Astrocyte (in vitro differentiated cells and primary cell): ENCODE measurements around the gene GNG14. TPM values are rescaled to one million over a fixed set of nuclear protein-coding genes. Genes with fewer than 3 reads are reported as not detected.
A peak's percentile ranks its signal among the peaks of the same experiment; 100 is the strongest.

Experiments used
- DNase-seq: peaks from one replicate; pipeline ENCODE4 v3.0.0-alpha.2; 2010; ENCODE audit warnings: low read depth
- FAIRE-seq: peaks from 2 replicates; lab custom pipeline; 2011; peaks lifted over from hg19 to GRCh38; lab: Jason Lieb, UNC
- H2AFZ ChIP-seq: 2 replicates; pipeline ENCODE4 v1.6.0; 2012; ENCODE audit warnings: low read depth, low read length, inconsistent platforms
- H3K27ac ChIP-seq: 2 replicates; pipeline ENCODE4 v1.5.1; 2011; ENCODE audit warnings: low read depth, low read length, inconsistent platforms
- H3K27me3 ChIP-seq: 2 replicates; pipeline ENCODE4 v1.6.0; 2011; ENCODE audit warnings: low read length, inconsistent platforms; ENCODE audit not compliant: insufficient read depth
- H3K36me3 ChIP-seq: 2 replicates; pipeline ENCODE4 v1.5.1; 2011; ENCODE audit warnings: low read length, inconsistent platforms; ENCODE audit not compliant: insufficient read depth
- H3K4me1 ChIP-seq: 2 replicates; pipeline ENCODE4 v1.5.1; 2011; ENCODE audit warnings: low read length, inconsistent platforms; ENCODE audit not compliant: insufficient read depth
- H3K4me2 ChIP-seq: 2 replicates; pipeline ENCODE4 v1.6.0; 2012; ENCODE audit warnings: low read length, inconsistent platforms
- H3K4me3 ChIP-seq: 2 replicates; pipeline ENCODE4 v1.5.1; 2011; ENCODE audit warnings: low read depth, mild to moderate bottlenecking, low read length, inconsistent platforms; ENCODE audit not compliant: insufficient read depth
- H3K79me2 ChIP-seq: 2 replicates; pipeline ENCODE4 v1.6.0; 2012; ENCODE audit warnings: mild to moderate bottlenecking, low read length, inconsistent platforms; ENCODE audit not compliant: insufficient read depth
- H3K9ac ChIP-seq: 2 replicates; pipeline ENCODE4 v1.6.0; 2012; ENCODE audit warnings: mild to moderate bottlenecking, low read length, inconsistent platforms
- H3K9me3 ChIP-seq: 2 replicates; pipeline ENCODE4 v1.5.1; 2012; ENCODE audit warnings: low read depth, mild to moderate bottlenecking, low read length, inconsistent platforms; ENCODE audit not compliant: insufficient read depth
- H4K20me1 ChIP-seq: 2 replicates; pipeline ENCODE4 v1.6.0; 2012; ENCODE audit warnings: low read length, inconsistent platforms; ENCODE audit not compliant: insufficient read depth
- H3K27ac Mint-ChIP-seq: one replicate; pipeline ENCODE4 v1.8.0; 2021; ENCODE audit warnings: mild to moderate bottlenecking, mixed read lengths; ENCODE audit not compliant: unreplicated experiment
- H3K27me3 Mint-ChIP-seq: one replicate; pipeline ENCODE4 v1.8.0; 2021; ENCODE audit warnings: low read depth, mixed read lengths; ENCODE audit not compliant: unreplicated experiment
- H3K36me3 Mint-ChIP-seq: one replicate; pipeline ENCODE4 v1.8.0; 2021; ENCODE audit warnings: low read depth, mixed read lengths; ENCODE audit not compliant: unreplicated experiment
- H3K4me1 Mint-ChIP-seq: one replicate; pipeline ENCODE4 v1.8.0; 2021; ENCODE audit warnings: low read depth, mixed read lengths; ENCODE audit not compliant: unreplicated experiment
- H3K4me3 Mint-ChIP-seq: one replicate; pipeline ENCODE4 v1.8.0; 2021; ENCODE audit warnings: mild to moderate bottlenecking, moderate library complexity, mixed read lengths; ENCODE audit not compliant: unreplicated experiment
- H3K9me3 Mint-ChIP-seq: one replicate; pipeline ENCODE4 v1.8.0; 2021; ENCODE audit warnings: mild to moderate bottlenecking, mixed read lengths; ENCODE audit not compliant: unreplicated experiment
- CTCF ChIP-seq: IDR thresholded peaks from 2 replicates; pipeline ENCODE4 v1.5.1; 2011; ENCODE audit warnings: low read depth, mild to moderate bottlenecking, inconsistent platforms, low read length, moderate library complexity; ENCODE audit not compliant: insufficient read depth
- EZH2 ChIP-seq: IDR thresholded peaks from 2 replicates; pipeline ENCODE4 v1.6.1; 2012; ENCODE audit warnings: mild to moderate bottlenecking, low read length, inconsistent platforms; ENCODE audit not compliant: insufficient read depth
- total RNA-seq: library from RNA; stranded (reverse); gene quantifications from 2 replicates; pipeline ENCODE4 v1.2.1, GENCODE V29; 2021

Gene GNG14
- total RNA-seq, 1 donor from 2014 or later: not detected

DNA sequence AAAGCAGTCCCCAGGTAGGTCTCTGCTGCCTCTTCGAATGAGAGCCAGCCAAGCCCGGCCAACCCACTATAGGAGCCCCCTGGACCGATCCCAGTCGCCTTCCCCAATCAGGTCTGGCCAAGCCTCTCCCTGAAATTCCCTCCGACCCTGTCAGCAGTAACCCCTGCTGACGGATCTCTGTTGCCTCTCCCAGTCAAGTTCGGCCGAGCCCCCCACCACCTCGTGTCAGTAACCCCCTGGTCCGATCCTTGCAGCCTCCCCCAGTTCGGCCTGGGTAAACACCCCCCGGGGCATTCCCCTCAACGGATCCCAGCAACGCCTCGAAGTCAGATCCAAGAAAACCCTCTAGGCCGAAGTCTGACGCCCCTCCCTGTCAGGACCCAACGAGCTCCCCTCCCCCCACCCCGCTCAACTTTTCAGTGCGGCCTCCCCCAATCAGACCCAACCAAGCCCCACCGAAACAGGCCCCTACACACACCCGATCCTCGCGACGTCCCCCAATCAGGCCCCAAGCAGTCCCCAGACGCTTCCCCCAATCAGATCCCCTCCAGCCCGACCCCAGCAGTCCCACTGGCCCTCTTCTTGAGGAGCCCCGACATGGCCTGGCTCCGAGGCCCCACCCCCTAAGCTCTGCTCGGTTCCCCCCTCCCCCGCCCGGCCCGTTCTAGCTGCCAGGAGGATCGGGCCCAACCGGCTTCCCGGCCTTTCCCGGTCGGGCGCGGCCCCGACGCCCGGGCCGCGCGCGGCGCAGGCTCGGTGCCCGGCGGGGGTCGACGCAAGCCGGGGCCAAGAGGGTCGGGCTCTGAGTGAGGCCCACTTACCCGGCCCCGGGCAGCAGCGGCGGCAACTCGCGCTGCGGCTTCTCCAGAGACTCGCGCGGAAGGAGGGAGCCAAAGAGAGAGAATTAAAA lies 34.1 kb downstream of the GNG14 start:
- FAIRE-seq: no peak
- Histone ChIP-seq H3K4me2 (peak overlapping the region; percentile 95), H3K79me2 (peaks cover 71% of the 10 kb centered on the region), H3K9ac (peak overlapping the region; percentile 89), H3K27me3 (no peaks in the 10 kb centered on the region), H3K9me3 (no peaks in the 10 kb centered on the region), H3K4me1 (peaks cover 17% of the 10 kb centered on the region), H3K36me3 (peaks cover 10% of the 10 kb centered on the region), H3K27ac (peak overlapping the region; percentile 86), H2AFZ (no peak overlapping the region), H4K20me1 (peaks cover 42% of the 10 kb centered on the region), H3K4me3 (peak overlapping the region; percentile 92)
- TF ChIP-seq EZH2 (no peak), CTCF (no peak)
- Mint-ChIP-seq H3K27ac (peak overlapping the region; percentile 98), H3K9me3 (no peaks in the 10 kb centered on the region), H3K4me1 (peaks cover 15% of the 10 kb centered on the region), H3K36me3 (peaks cover 9% of the 10 kb centered on the region), H3K4me3 (peak overlapping the region; percentile 99), H3K27me3 (no peaks in the 10 kb centered on the region)
- peak; percentile 74 for DNase-seq

- Histone ChIP-seq H2AFZ (peak overlapping the region; percentile 87), H3K4me3 (peak overlapping the region; percentile 92), H3K9me3 (no peaks in the 10 kb centered on the region), H4K20me1 (peaks cover 33% of the 10 kb centered on the region), H3K79me2 (peaks cover 64% of the 10 kb centered on the region), H3K4me1 (peaks cover 17% of the 10 kb centered on the region), H3K4me2 (peak overlapping the region; percentile 95), H3K27ac (peak overlapping the region; percentile 86), H3K36me3 (peaks cover 9% of the 10 kb centered on the region), H3K27me3 (no peaks in the 10 kb centered on the region), H3K9ac (peak overlapping the region; percentile 89)
- peaks cover 9% of the 10 kb centered on the region for H3K36me3 Mint-ChIP-seq
- H3K27me3 Mint-ChIP-seq: no peaks in the 10 kb centered on the region
- H3K4me1 Mint-ChIP-seq: peaks cover 15% of the 10 kb centered on the region
- peak overlapping the region; percentile 97 for H3K27ac Mint-ChIP-seq
- TF ChIP-seq CTCF (no peak), EZH2 (no peak)
- H3K4me3 Mint-ChIP-seq: peak overlapping the region; percentile 99
- DNase-seq (peak; percentile 99), FAIRE-seq (peak; percentile 75)
- no peaks in the 10 kb centered on the region for H3K9me3 Mint-ChIP-seq
Observed at GRCh38 chr19:12722566-12723380, 35.0 kb downstream of the GNG14 start.
